Stimulated activated naive CD4-positive, alpha-beta T cell (primary cell): Measurements from ENCODE around the gene NT5C2.

ENCODE experiments used
- DNase-seq, 6 experiments: peaks; one replicate each; lab custom pipeline; 2025; lab: John Stamatoyannopoulos, UW

The NT5C2 gene

GRCh38 chr10:103060575-103060974, 132.5 kb downstream of the NT5C2 start:
- DNase-seq, result no peak

- DNase-seq, result no peak
Measured at GRCh38 chr10:103058034-103058433, 135.0 kb downstream of the NT5C2 start.

- DNase-seq, result no peak
Measured at GRCh38 chr10:103055105-103055504, 138.0 kb downstream of the NT5C2 start.

- DNase-seq, result no peak
Measured at GRCh38 chr10:103054621-103055020, 138.5 kb downstream of the NT5C2 start.

GRCh38 chr10:103053659-103054581, 139.2 kb downstream of the NT5C2 start:
- peak in 5 of 6 experiments; percentile 20 to 65 (median 40) for DNase-seq

- no peak for DNase-seq
Measured at GRCh38 chr10:103049237-103049636, 143.8 kb downstream of the NT5C2 start.

- no peak for DNase-seq
Measured at GRCh38 chr10:103047381-103047780, 145.7 kb downstream of the NT5C2 start.

GRCh38 chr10:103045961-103046360, 147.1 kb downstream of the NT5C2 start:
- DNase-seq, result no peak

- DNase-seq, result no peak
Measured at GRCh38 chr10:103044942-103045489, 148.1 kb downstream of the NT5C2 start.

GRCh38 chr10:103042908-103043307, 150.2 kb downstream of the NT5C2 start:
- DNase-seq, result no peak

GRCh38 chr10:103042129-103042528, 150.9 kb downstream of the NT5C2 start:
- DNase-seq, result no peak

GRCh38 chr10:103041391-103041790, 151.7 kb downstream of the NT5C2 start:
- DNase-seq, result no peak

GRCh38 chr10:103040418-103040817, 152.7 kb downstream of the NT5C2 start:
- DNase-seq, result no peak

- no peak for DNase-seq
Measured at GRCh38 chr10:103038570-103038969, 154.5 kb downstream of the NT5C2 start.
